Measurements from ENCODE around the gene ORC6.

ORC6 gene

GRCh38 chr16:46721885-46722284 lies 32.4 kb downstream of the ORC6 start:
- Histone ChIP-seq H3K9me3 (ENCODE audit: control insufficient read depth, low read depth, low read length) (no peaks in the 10 kb centered on the region), H3K9ac (ENCODE audit: low read length) (no peak overlapping the region), H3K4me3 (ENCODE audit: low read length) (no peak overlapping the region), H3K4me1 (ENCODE audit: control insufficient read depth, low read depth, low read length) (no peaks in the 10 kb centered on the region), H3K36me3 (ENCODE audit: control insufficient read depth, low read depth, low read length) (no peaks in the 10 kb centered on the region), H3K27me3 (ENCODE audit: control insufficient read depth, insufficient read depth, low read length) (no peaks in the 10 kb centered on the region), H3K27ac (ENCODE audit: low read length) (no peak overlapping the region)

GRCh38 chr16:46727184-46727583 lies 37.7 kb downstream of the ORC6 start:
- Histone ChIP-seq H3K9ac (ENCODE audit: low read length) (no peak overlapping the region), H3K9me3 (ENCODE audit: control insufficient read depth, low read depth, low read length) (no peaks in the 10 kb centered on the region), H3K27ac (ENCODE audit: low read length) (no peak overlapping the region), H3K4me1 (ENCODE audit: control insufficient read depth, low read depth, low read length) (no peaks in the 10 kb centered on the region), H3K27me3 (ENCODE audit: control insufficient read depth, insufficient read depth, low read length) (no peaks in the 10 kb centered on the region), H3K36me3 (ENCODE audit: control insufficient read depth, low read depth, low read length) (no peaks in the 10 kb centered on the region), H3K4me3 (ENCODE audit: low read length) (no peak overlapping the region)

- Histone ChIP-seq H3K36me3 (ENCODE audit: control insufficient read depth, low read depth, low read length) (no peaks in the 10 kb centered on the region), H3K9me3 (ENCODE audit: control insufficient read depth, low read depth, low read length) (no peaks in the 10 kb centered on the region), H3K27me3 (ENCODE audit: control insufficient read depth, insufficient read depth, low read length) (no peaks in the 10 kb centered on the region), H3K9ac (ENCODE audit: low read length) (no peak overlapping the region), H3K4me3 (ENCODE audit: low read length) (no peak overlapping the region), H3K4me1 (ENCODE audit: control insufficient read depth, low read depth, low read length) (no peaks in the 10 kb centered on the region), H3K27ac (ENCODE audit: low read length) (no peak overlapping the region)
Observed at GRCh38 chr16:46727630-46728029, 38.2 kb downstream of the ORC6 start.

- Histone ChIP-seq H3K9ac (ENCODE audit: low read length) (no peak overlapping the region), H3K4me3 (ENCODE audit: low read length) (no peak overlapping the region), H3K9me3 (ENCODE audit: control insufficient read depth, low read depth, low read length) (no peaks in the 10 kb centered on the region), H3K36me3 (ENCODE audit: control insufficient read depth, low read depth, low read length) (no peaks in the 10 kb centered on the region), H3K4me1 (ENCODE audit: control insufficient read depth, low read depth, low read length) (no peaks in the 10 kb centered on the region), H3K27me3 (ENCODE audit: control insufficient read depth, insufficient read depth, low read length) (no peaks in the 10 kb centered on the region), H3K27ac (ENCODE audit: low read length) (no peak overlapping the region)
Observed at GRCh38 chr16:46728806-46729205, 39.3 kb downstream of the ORC6 start.

GRCh38 chr16:46729326-46729995 lies 40.0 kb downstream of the ORC6 start:
- Histone ChIP-seq H3K9ac (ENCODE audit: low read length) (no peak overlapping the region), H3K9me3 (ENCODE audit: control insufficient read depth, low read depth, low read length) (no peaks in the 10 kb centered on the region), H3K27ac (ENCODE audit: low read length) (no peak overlapping the region), H3K4me3 (ENCODE audit: low read length) (no peak overlapping the region), H3K36me3 (ENCODE audit: control insufficient read depth, low read depth, low read length) (no peaks in the 10 kb centered on the region), H3K27me3 (ENCODE audit: control insufficient read depth, insufficient read depth, low read length) (no peaks in the 10 kb centered on the region), H3K4me1 (ENCODE audit: control insufficient read depth, low read depth, low read length) (no peaks in the 10 kb centered on the region)

- H3K4me1 ChIP-seq (ENCODE audit: control insufficient read depth, low read depth, low read length), result no peaks in the 10 kb centered on the region
- no peak overlapping the region for H3K27ac ChIP-seq (ENCODE audit: low read length)
- no peak overlapping the region for H3K4me3 ChIP-seq (ENCODE audit: low read length)
- H3K36me3 ChIP-seq (ENCODE audit: control insufficient read depth, low read depth, low read length), result no peaks in the 10 kb centered on the region
- H3K9ac ChIP-seq (ENCODE audit: low read length), result no peak overlapping the region
- H3K9me3 ChIP-seq (ENCODE audit: control insufficient read depth, low read depth, low read length), result no peaks in the 10 kb centered on the region
- no peaks in the 10 kb centered on the region for H3K27me3 ChIP-seq (ENCODE audit: control insufficient read depth, insufficient read depth, low read length)
Observed at GRCh38 chr16:46730126-46730525, 40.7 kb downstream of the ORC6 start.

GRCh38 chr16:46730801-46731690 lies 41.6 kb downstream of the ORC6 start:
- no peak overlapping the region for H3K4me3 ChIP-seq (ENCODE audit: low read length)
- no peak overlapping the region for H3K9ac ChIP-seq (ENCODE audit: low read length)
- H3K36me3 ChIP-seq (ENCODE audit: control insufficient read depth, low read depth, low read length), result no peaks in the 10 kb centered on the region
- no peaks in the 10 kb centered on the region for H3K4me1 ChIP-seq (ENCODE audit: control insufficient read depth, low read depth, low read length)
- H3K9me3 ChIP-seq (ENCODE audit: control insufficient read depth, low read depth, low read length), result no peaks in the 10 kb centered on the region
- no peaks in the 10 kb centered on the region for H3K27me3 ChIP-seq (ENCODE audit: control insufficient read depth, insufficient read depth, low read length)
- no peak overlapping the region for H3K27ac ChIP-seq (ENCODE audit: low read length)

GRCh38 chr16:46731691-46732555 lies 42.5 kb downstream of the ORC6 start:
- Histone ChIP-seq H3K27me3 (ENCODE audit: control insufficient read depth, insufficient read depth, low read length) (no peaks in the 10 kb centered on the region), H3K9me3 (ENCODE audit: control insufficient read depth, low read depth, low read length) (no peaks in the 10 kb centered on the region), H3K27ac (ENCODE audit: low read length) (no peak overlapping the region), H3K4me3 (ENCODE audit: low read length) (no peak overlapping the region), H3K4me1 (ENCODE audit: control insufficient read depth, low read depth, low read length) (no peaks in the 10 kb centered on the region), H3K36me3 (ENCODE audit: control insufficient read depth, low read depth, low read length) (no peaks in the 10 kb centered on the region), H3K9ac (ENCODE audit: low read length) (no peak overlapping the region)

- no peak overlapping the region for H3K4me3 ChIP-seq (ENCODE audit: low read length)
- H3K36me3 ChIP-seq (ENCODE audit: control insufficient read depth, low read depth, low read length), result no peaks in the 10 kb centered on the region
- no peaks in the 10 kb centered on the region for H3K27me3 ChIP-seq (ENCODE audit: control insufficient read depth, insufficient read depth, low read length)
- H3K4me1 ChIP-seq (ENCODE audit: control insufficient read depth, low read depth, low read length), result no peaks in the 10 kb centered on the region
- no peaks in the 10 kb centered on the region for H3K9me3 ChIP-seq (ENCODE audit: control insufficient read depth, low read depth, low read length)
- no peak overlapping the region for H3K27ac ChIP-seq (ENCODE audit: low read length)
- no peak overlapping the region for H3K9ac ChIP-seq (ENCODE audit: low read length)
Observed at GRCh38 chr16:46732561-46732960, 43.1 kb downstream of the ORC6 start.

- Histone ChIP-seq H3K4me1 (ENCODE audit: control insufficient read depth, low read depth, low read length) (no peaks in the 10 kb centered on the region), H3K9ac (ENCODE audit: low read length) (no peak overlapping the region), H3K36me3 (ENCODE audit: control insufficient read depth, low read depth, low read length) (no peaks in the 10 kb centered on the region), H3K27ac (ENCODE audit: low read length) (no peak overlapping the region), H3K27me3 (ENCODE audit: control insufficient read depth, insufficient read depth, low read length) (no peaks in the 10 kb centered on the region), H3K4me3 (ENCODE audit: low read length) (no peak overlapping the region), H3K9me3 (ENCODE audit: control insufficient read depth, low read depth, low read length) (no peaks in the 10 kb centered on the region)
Observed at GRCh38 chr16:46733319-46733830, 43.9 kb downstream of the ORC6 start.

GRCh38 chr16:46736695-46737094 lies 47.2 kb downstream of the ORC6 start:
- Histone ChIP-seq H3K27me3 (ENCODE audit: control insufficient read depth, insufficient read depth, low read length) (no peaks in the 10 kb centered on the region), H3K9ac (ENCODE audit: low read length) (no peak overlapping the region), H3K4me1 (ENCODE audit: control insufficient read depth, low read depth, low read length) (no peaks in the 10 kb centered on the region)

More at GRCh38 chr16:46736695-46737094, 47.2 kb downstream of the ORC6 start:
- H3K27ac ChIP-seq (ENCODE audit: low read length), result no peak overlapping the region
- no peaks in the 10 kb centered on the region for H3K36me3 ChIP-seq (ENCODE audit: control insufficient read depth, low read depth, low read length)
- no peak overlapping the region for H3K4me3 ChIP-seq (ENCODE audit: low read length)
- no peaks in the 10 kb centered on the region for H3K9me3 ChIP-seq (ENCODE audit: control insufficient read depth, low read depth, low read length)
